ENCODE measurements around the gene CCDC92. TPM values are rescaled to one million over a fixed set of nuclear protein-coding genes. Genes with fewer than 3 reads are reported as not detected.

CCDC92 gene
- total RNA-seq, 3 donors from 2014 or later (not counting 1 experiment from before 2014, with no cell fraction given), result 37.6 to 42.4 (median 39.1) TPM

GRCh38 chr12:123934016-123934620 lies 38.5 kb downstream of the CCDC92 start:
- Histone ChIP-seq H3K27ac (ENCODE audit: low read length) (no peak overlapping the region), H3K4me1 (ENCODE audit: control insufficient read depth, insufficient read depth, low read length) (peaks cover 60% of the 10 kb centered on the region), H3K4me3 (ENCODE audit: low read length) (no peak overlapping the region), H3K36me3 (ENCODE audit: control insufficient read depth, insufficient read depth, low read length) (peaks cover 3% of the 10 kb centered on the region), H3K9me3 (ENCODE audit: control insufficient read depth, insufficient read depth, low read length) (no peaks in the 10 kb centered on the region), H3K27me3 (ENCODE audit: control insufficient read depth, insufficient read depth, low read length) (no peaks in the 10 kb centered on the region)
- intact Hi-C loops (cut with micrococcal nuclease), result loop anchor here (2.0 to 10.0 kb wide), 2 partner anchors 17 to 491 kb away; no protein-coding TSS in a partner anchor
- WGBS (ENCODE audit: insufficient coverage), result 61% methylated on average over 11 of the region's 11 CpGs
- Mint-ChIP-seq H3K4me3 (peak overlapping the region; percentile 74), H3K9me3 (no peaks in the 10 kb centered on the region), H3K27ac (peak overlapping the region; percentile 77 to 78), H3K27me3 (ENCODE audit: low read depth in 2 of 2) (no peaks in the 10 kb centered on the region), H3K4me1 (peaks cover 57 to 64% of the 10 kb centered on the region in 2 donors), H3K36me3 (no peaks in the 10 kb centered on the region)
- TF ChIP-seq CTCF (IDR thresholded peaks at IDR 0.05), result no peak
- ATAC-seq (no peak), DNase-seq (no peak)

GRCh38 chr12:123933214-123933613 lies 39.4 kb downstream of the CCDC92 start:
- Mint-ChIP-seq H3K4me1 (peaks cover 48 to 55% of the 10 kb centered on the region in 2 donors), H3K9me3 (no peaks in the 10 kb centered on the region), H3K36me3 (no peaks in the 10 kb centered on the region), H3K4me3 (no peak overlapping the region), H3K27me3 (ENCODE audit: low read depth in 2 of 2) (no peaks in the 10 kb centered on the region), H3K27ac (peak overlapping the region; percentile 77 to 78)
- intact Hi-C loops (cut with micrococcal nuclease), result loop anchor here (10.0 kb wide), 1 partner anchor 492 kb away; no protein-coding TSS in a partner anchor
- Histone ChIP-seq H3K4me3 (ENCODE audit: low read length) (no peak overlapping the region), H3K9me3 (ENCODE audit: control insufficient read depth, insufficient read depth, low read length) (no peaks in the 10 kb centered on the region), H3K27me3 (ENCODE audit: control insufficient read depth, insufficient read depth, low read length) (no peaks in the 10 kb centered on the region), H3K36me3 (ENCODE audit: control insufficient read depth, insufficient read depth, low read length) (peaks cover 3% of the 10 kb centered on the region), H3K27ac (ENCODE audit: low read length) (no peak overlapping the region), H3K4me1 (ENCODE audit: control insufficient read depth, insufficient read depth, low read length) (peaks cover 51% of the 10 kb centered on the region)
- TF ChIP-seq CTCF (IDR thresholded peaks at IDR 0.05), result no peak
- DNase-seq (no peak), ATAC-seq (no peak)
- WGBS (ENCODE audit: insufficient coverage), result 95% methylated on average over 14 of the region's 14 CpGs

GRCh38 chr12:123931686-123932321 lies 40.8 kb downstream of the CCDC92 start:
- Mint-ChIP-seq H3K9me3 (no peaks in the 10 kb centered on the region), H3K4me3 (no peak overlapping the region), H3K27me3 (ENCODE audit: low read depth in 2 of 2) (no peaks in the 10 kb centered on the region), H3K27ac (peak overlapping the region in 1 of 2 donors; percentile 23), H3K36me3 (no peaks in the 10 kb centered on the region), H3K4me1 (peaks cover 35 to 45% of the 10 kb centered on the region in 2 donors)
- Histone ChIP-seq H3K4me1 (ENCODE audit: control insufficient read depth, insufficient read depth, low read length) (peaks cover 37% of the 10 kb centered on the region), H3K36me3 (ENCODE audit: control insufficient read depth, insufficient read depth, low read length) (peaks cover 3% of the 10 kb centered on the region), H3K27ac (ENCODE audit: low read length) (no peak overlapping the region), H3K4me3 (ENCODE audit: low read length) (no peak overlapping the region), H3K9me3 (ENCODE audit: control insufficient read depth, insufficient read depth, low read length) (no peaks in the 10 kb centered on the region), H3K27me3 (ENCODE audit: control insufficient read depth, insufficient read depth, low read length) (no peaks in the 10 kb centered on the region)
- intact Hi-C loops (cut with micrococcal nuclease), result loop anchor here (10.0 kb wide), 1 partner anchor 493 kb away; no protein-coding TSS in a partner anchor
- WGBS (ENCODE audit: insufficient coverage), result 88% methylated on average over 11 of the region's 14 CpGs
- DNase-seq (peak in 1 of 2 donors; percentile 79), ATAC-seq (no peak)
- no peak for TF ChIP-seq CTCF (IDR thresholded peaks at IDR 0.05)
